Stomach (tissue), 19 donors: ENCODE measurements around the gene RNU6-8. TPM values are rescaled to one million over a fixed set of nuclear protein-coding genes. Genes with fewer than 3 reads are reported as not detected.
A peak's percentile ranks its signal among the peaks of the same experiment; 100 is the strongest.

ENCODE experiments used
- DNase-seq, 2 donors: peaks; one replicate each; pipeline versions ENCODE4 v3.0.0 to v3.0.0-alpha.2; 2013 to 2019
- H3K27ac ChIP-seq, 5 donors: fragments of 200-600 bp in 4 of 5; sonication (generic) in 4 of 5; one replicate each; pipeline ENCODE4 v1.5.1; 2013 to 2019; ENCODE audit warnings: mild to moderate bottlenecking in 1 of 5, moderate library complexity in 1 of 5
- H3K27me3 ChIP-seq, 3 donors: fragments of 200-600 bp; sonication (generic); one replicate each; pipeline ENCODE4 v1.5.1; 2017 to 2019; ENCODE audit warnings: mixed run types in 1 of 3
- H3K36me3 ChIP-seq, 4 donors: fragments of 200-600 bp; sonication (generic); 1 replicate in 3 of 4; 2 replicates in 1 of 4; pipeline ENCODE4 v1.5.1; 2016 to 2019
- H3K4me1 ChIP-seq, 4 donors: fragments of 200-600 bp; sonication (generic); one replicate each; pipeline ENCODE4 v1.5.1; 2016 to 2019
- H3K4me3 ChIP-seq, 4 donors: fragments of 200-600 bp; sonication (generic) in 3 of 4; one replicate each; pipeline ENCODE4 v1.5.1; 2016 to 2019; ENCODE audit warnings: mild to moderate bottlenecking in 1 of 4
- H3K9me3 ChIP-seq, 4 donors: fragments of 200-600 bp; sonication (generic); one replicate each; pipeline ENCODE4 v1.5.1; 2016 to 2019
- CTCF ChIP-seq, 7 experiments: fragments of 450-650 bp in 4 of 7; fragments of 200-600 bp in 3 of 7; sonication (generic) in 3 of 7; IDR thresholded peaks; one replicate each; pipeline ENCODE4 v1.5.1; 2016 to 2019; ENCODE audit warnings: antibody characterized with exemption in 7 of 7, control low read depth in 2 of 7, mild to moderate bottlenecking in 1 of 7
- EP300 ChIP-seq: sonication (generic); formaldehyde crosslinking; IDR thresholded peaks from one replicate; pipeline ENCODE4 v1.6.1; 2017; ENCODE audit warnings: antibody characterized with exemption
- POLR2A ChIP-seq, 4 donors: fragments of 450-650 bp; IDR thresholded peaks; one replicate each; pipeline ENCODE4 v1.6.1; 2016; ENCODE audit warnings: antibody characterized with exemption in 4 of 4, control low read depth in 2 of 4, mild to moderate bottlenecking in 1 of 4, moderate library complexity in 1 of 4
- POLR2AphosphoS5 ChIP-seq, 3 donors: sonication (generic); formaldehyde crosslinking; IDR thresholded peaks; one replicate each; pipeline ENCODE4 v1.6.1; 2016; ENCODE audit warnings: antibody characterized with exemption in 3 of 3
- WGBS, 5 donors: extraction: QIAGEN DNeasy Blood & Tissue Kit in 3 of 5; methylation state at CpG; one replicate each; pipeline versions ENCODE4 v1.1.5 to v1.1.7; 2013 to 2018; 5-methylcytosine and 5-hydroxymethylcytosine counted together
- intact Hi-C: fragments of 100-400 bp; cut with DNase I; formaldehyde crosslinking; loops from one replicate; pipeline ENCODE4 v1.15.1; 2023; ENCODE audit warnings: low total_unique reads
- long read RNA-seq, 10 donors: transcript quantifications; one replicate each; lab custom pipeline, GENCODE V29; 2026
- polyA plus RNA-seq, 3 donors: library from polyadenylated mRNA; stranded (reverse); fragments of 200-250 nt; gene quantifications; one replicate each; pipeline ENCODE4 v1.2.3, GENCODE V29; 2013
- total RNA-seq, 5 donors: library from RNA; depleted of rRNA; stranded (reverse); fragments of >200 nt; gene quantifications; one replicate each; pipeline versions ENCODE4 v1.1.0 to v1.2.3, GENCODE V29; 2014 to 2016
- donor health status: healthy with polysubstance abuse.
- donor health status: Bipolar disorder and iron deficiency.
- donor health status: healthy.

RNU6-8 gene
- total RNA-seq = not detected
- not detected for polyA plus RNA-seq
- long read RNA-seq, donor 1, partial matches to known transcripts = 0 of 1 reads
- long read RNA-seq, donor 1, other reads (novel, unspliced or antisense) = 0 of 1 reads
- long read RNA-seq, donor 2 = 0 reads
- long read RNA-seq, donor 3 = 0 reads
- long read RNA-seq, donor 4 = 0 reads
- long read RNA-seq, donor 5 = 0 reads
- long read RNA-seq, donor 6 = 0 reads
- long read RNA-seq, donor 7, partial matches to known transcripts = 0 of 1 reads
- long read RNA-seq, donor 7, other reads (novel, unspliced or antisense) = 0 of 1 reads
- long read RNA-seq, donor 8 = 0 reads
- long read RNA-seq, donor 9, partial matches to known transcripts = 0 of 1 reads
- long read RNA-seq, donor 9, other reads (novel, unspliced or antisense) = 0 of 1 reads
- long read RNA-seq, donor 10 = 0 reads

GRCh38 chr14:32202998-32203882 lies at the start of gene RNU6-8:
Gene RNU6-8, minus strand, starts transcription at chr14:32203269.
- H3K36me3 ChIP-seq = no peaks in the 10 kb centered on the region
- TF ChIP-seq EP300 = no peak
- TF ChIP-seq POLR2AphosphoS5 (IDR thresholded peaks at IDR 0.05) = peak; percentile 44 to 60 (median 48)
- peak; percentile 86 to 97 for DNase-seq
- H3K4me3 ChIP-seq = peak within 1 kb of the TSS; percentile 65 to 84 (median 74)
- peaks cover 9 to 44% (median 20%) of the 10 kb centered on the region in 4 donors for H3K4me1 ChIP-seq
- intact Hi-C loops = no loop called here
- H3K27me3 ChIP-seq = no peaks in the 10 kb centered on the region
- WGBS, 5 donors = 0% methylated on average over 31 to 57 of the region's 57 CpGs
- H3K27ac ChIP-seq = peak within 1 kb of the TSS; percentile 76 to 85 (median 81)
- H3K9me3 ChIP-seq = no peaks in the 10 kb centered on the region

- peak in 5 of 7 experiments; percentile 61 to 83 (median 74) for TF ChIP-seq CTCF (IDR thresholded peaks at IDR 0.05)
- no peak for TF ChIP-seq EP300
- no peak for TF ChIP-seq POLR2A (IDR thresholded peaks at IDR 0.05)
- peak in 1 of 3 donors; percentile 23 for TF ChIP-seq POLR2AphosphoS5 (IDR thresholded peaks at IDR 0.05)
- DNase-seq = peak; percentile 43 to 89
- Histone ChIP-seq H3K9me3 (no peaks in the 10 kb centered on the region), H3K27me3 (no peaks in the 10 kb centered on the region), H3K4me3 (no peak overlapping the region), H3K27ac (peak overlapping the region in 2 of 5 donors; percentile 29 to 35), H3K36me3 (no peaks in the 10 kb centered on the region), H3K4me1 (peaks cover 0 to 10% (median 4%) of the 10 kb centered on the region in 4 donors)
- intact Hi-C loops = loop anchor here (5.0 to 10.0 kb wide), 2 partner anchors 190 to 737 kb away; no protein-coding TSS in a partner anchor
- WGBS, 5 donors = 41 to 52% (median 45%) methylated on average over 3 of the region's 3 CpGs
Observed at GRCh38 chr14:32252030-32252670, 49.1 kb upstream of the RNU6-8 start.

GRCh38 chr14:32251530-32251929 lies 48.5 kb upstream of the RNU6-8 start:
- WGBS, 5 donors = 28 to 51% (median 37%) methylated on average over 4 of the region's 4 CpGs
- no peak for TF ChIP-seq POLR2A (IDR thresholded peaks at IDR 0.05)
- TF ChIP-seq POLR2AphosphoS5 (IDR thresholded peaks at IDR 0.05) = no peak
- no peak for TF ChIP-seq EP300
- TF ChIP-seq CTCF (IDR thresholded peaks at IDR 0.05) = no peak
- no peak overlapping the region for H3K4me3 ChIP-seq
- no peaks in the 10 kb centered on the region for H3K27me3 ChIP-seq
- peak overlapping the region in 2 of 5 donors; percentile 29 to 35 for H3K27ac ChIP-seq
- peaks cover 0 to 10% (median 4%) of the 10 kb centered on the region in 4 donors for H3K4me1 ChIP-seq
- no peaks in the 10 kb centered on the region for H3K36me3 ChIP-seq
- no peaks in the 10 kb centered on the region for H3K9me3 ChIP-seq
- no peak for DNase-seq
- intact Hi-C loops = loop anchor here (5.0 to 10.0 kb wide), 2 partner anchors 189 to 737 kb away; no protein-coding TSS in a partner anchor

- WGBS, 5 donors = 68 to 86% (median 84%) methylated on average over 3 of the region's 3 CpGs
- Histone ChIP-seq H3K9me3 (no peaks in the 10 kb centered on the region), H3K4me3 (no peak overlapping the region), H3K36me3 (no peaks in the 10 kb centered on the region), H3K27ac (no peak overlapping the region), H3K27me3 (no peaks in the 10 kb centered on the region), H3K4me1 (peaks cover 0 to 10% (median 4%) of the 10 kb centered on the region in 4 donors)
- DNase-seq = no peak
- intact Hi-C loops = loop anchor here (5.0 to 10.0 kb wide), 2 partner anchors 188 to 736 kb away; no protein-coding TSS in a partner anchor
- TF ChIP-seq POLR2AphosphoS5 (IDR thresholded peaks at IDR 0.05) = no peak
- TF ChIP-seq CTCF (IDR thresholded peaks at IDR 0.05) = no peak
- no peak for TF ChIP-seq POLR2A (IDR thresholded peaks at IDR 0.05)
- TF ChIP-seq EP300 = no peak
Observed at GRCh38 chr14:32250681-32251080, 47.6 kb upstream of the RNU6-8 start.
